Liver (tissue), 9 donors: ENCODE data around the gene PDE6B. TPM values are rescaled to one million over a fixed set of nuclear protein-coding genes. Genes with fewer than 3 reads are reported as not detected.

Experiments used
- DNase-seq: peaks from one replicate; pipeline ENCODE4 v3.0.0-alpha.2; 2017; ENCODE audit warnings: low spot score
- H3K27ac ChIP-seq, 2 donors: one replicate each; pipeline ENCODE4 v1.7.0; 2013; ENCODE audit warnings: inconsistent platforms in 2 of 2, low read length in 2 of 2, control low read depth in 1 of 2, low read depth in 1 of 2, mild to moderate bottlenecking in 1 of 2
- H3K27me3 ChIP-seq, 4 donors: one replicate each; pipeline versions ENCODE4 v1.6.1 to v1.7.0; 2013; ENCODE audit warnings: low read length in 3 of 4, inconsistent platforms in 1 of 4, mild to moderate bottlenecking in 1 of 4, moderate library complexity in 1 of 4; ENCODE audit not compliant: control insufficient read depth in 4 of 4, insufficient read depth in 4 of 4
- H3K36me3 ChIP-seq, 4 donors: one replicate each; pipeline versions ENCODE4 v1.6.1 to v1.7.0; 2013; ENCODE audit warnings: low read length in 3 of 4, mild to moderate bottlenecking in 3 of 4, low read depth in 1 of 4, moderate library complexity in 1 of 4; ENCODE audit not compliant: control insufficient read depth in 4 of 4, insufficient read depth in 3 of 4
- H3K4me1 ChIP-seq, 4 donors: one replicate each; pipeline versions ENCODE4 v1.6.1 to v1.7.0; 2013; ENCODE audit warnings: low read length in 3 of 4, mild to moderate bottlenecking in 3 of 4, moderate library complexity in 1 of 4; ENCODE audit not compliant: control insufficient read depth in 4 of 4, insufficient read depth in 4 of 4
- H3K4me3 ChIP-seq, 3 donors: one replicate each; pipeline versions ENCODE4 v1.6.1 to v1.7.0; 2013; ENCODE audit warnings: low read length in 3 of 3, control low read depth in 1 of 3, low read depth in 1 of 3, mild to moderate bottlenecking in 1 of 3
- H3K9ac ChIP-seq, 2 donors: one replicate each; pipeline ENCODE4 v1.7.0; 2013; ENCODE audit warnings: low read length in 2 of 2, mild to moderate bottlenecking in 2 of 2, moderate library complexity in 2 of 2, control low read depth in 1 of 2, low read depth in 1 of 2
- H3K9me3 ChIP-seq, 4 donors: one replicate each; pipeline versions ENCODE4 v1.6.1 to v1.7.0; 2013; ENCODE audit warnings: low read length in 3 of 4; ENCODE audit not compliant: control insufficient read depth in 4 of 4
- EGR1 ChIP-seq, 2 donors: IDR thresholded peaks; 2 replicates each; pipeline ENCODE4 v1.6.1; 2016 to 2018; ENCODE audit warnings: antibody characterized with exemption in 2 of 2, low read depth in 2 of 2
- FOXA1 ChIP-seq: IDR thresholded peaks from 2 replicates; pipeline ENCODE4 v1.6.1; 2016; ENCODE audit warnings: antibody characterized with exemption
- JUND ChIP-seq, 2 donors: IDR thresholded peaks; 2 replicates each; pipeline ENCODE4 v1.6.1; 2016; ENCODE audit warnings: antibody characterized with exemption in 2 of 2
- NR2F2 ChIP-seq: IDR thresholded peaks from 2 replicates; pipeline ENCODE4 v1.6.1; 2016; ENCODE audit warnings: antibody characterized with exemption
- RAD21 ChIP-seq, 2 donors: IDR thresholded peaks; 2 replicates each; pipeline ENCODE4 v1.6.1; 2016; ENCODE audit warnings: antibody characterized with exemption in 2 of 2, mild to moderate bottlenecking in 2 of 2
- SP1 ChIP-seq: IDR thresholded peaks from 2 replicates; pipeline ENCODE4 v1.6.1; 2018; ENCODE audit warnings: antibody characterized with exemption, mild to moderate bottlenecking
- TAF1 ChIP-seq: conservative IDR thresholded peaks from 2 replicates; pipeline ENCODE4 v1.6.1; 2016; ENCODE audit warnings: antibody characterized with exemption, mild to moderate bottlenecking
- YY1 ChIP-seq: IDR thresholded peaks from 2 replicates; pipeline ENCODE4 v1.6.1; 2016; ENCODE audit warnings: antibody characterized with exemption, mild to moderate bottlenecking
- WGBS: extraction: QIAGEN DNeasy Blood & Tissue Kit; methylation state at CpG from one replicate; pipeline ENCODE4 v1.1.7; 2013; 5-methylcytosine and 5-hydroxymethylcytosine counted together
- polyA plus RNA-seq, 2 donors: library from polyadenylated mRNA; stranded (reverse) in 1 of 2; unstranded in 1 of 2; fragments of 200-250 nt in 1 of 2; fragments of >200 nt in 1 of 2; fragmentation: Nextera tagmentation in 1 of 2; extraction: Ambion mirVana in 1 of 2; gene quantifications; one replicate each; pipeline versions ENCODE4 v1.2.1 to v1.2.3, GENCODE V29; 2013 to 2015
- total RNA-seq, 2 donors: library from RNA; depleted of rRNA; stranded (reverse); fragments of >200 nt; gene quantifications; one replicate each; pipeline ENCODE4 v1.2.3, GENCODE V29; 2014
- TF ChIP-seq, protein P1 (sequence below): IDR thresholded peaks from 2 replicates; pipeline ENCODE4 v1.6.1; 2016; ENCODE audit warnings: antibody characterized with exemption
- TF ChIP-seq, protein P2 (sequence below): IDR thresholded peaks from 2 replicates; pipeline ENCODE4 v1.6.1; 2016; ENCODE audit warnings: antibody characterized with exemption, mild to moderate bottlenecking
- TF ChIP-seq, protein P3 (sequence below): IDR thresholded peaks from 2 replicates; pipeline ENCODE4 v1.6.1; 2016; ENCODE audit warnings: antibody characterized with exemption
- donor health status: healthy.
- donor health status: healthy.
- donor health status: healthy.
- donor health status: healthy.
- donor health status: healthy.

Gene PDE6B
- total and polyA plus RNA-seq, 4 donors = 0.28 to 7.3 (median 0.49) TPM

DNA sequence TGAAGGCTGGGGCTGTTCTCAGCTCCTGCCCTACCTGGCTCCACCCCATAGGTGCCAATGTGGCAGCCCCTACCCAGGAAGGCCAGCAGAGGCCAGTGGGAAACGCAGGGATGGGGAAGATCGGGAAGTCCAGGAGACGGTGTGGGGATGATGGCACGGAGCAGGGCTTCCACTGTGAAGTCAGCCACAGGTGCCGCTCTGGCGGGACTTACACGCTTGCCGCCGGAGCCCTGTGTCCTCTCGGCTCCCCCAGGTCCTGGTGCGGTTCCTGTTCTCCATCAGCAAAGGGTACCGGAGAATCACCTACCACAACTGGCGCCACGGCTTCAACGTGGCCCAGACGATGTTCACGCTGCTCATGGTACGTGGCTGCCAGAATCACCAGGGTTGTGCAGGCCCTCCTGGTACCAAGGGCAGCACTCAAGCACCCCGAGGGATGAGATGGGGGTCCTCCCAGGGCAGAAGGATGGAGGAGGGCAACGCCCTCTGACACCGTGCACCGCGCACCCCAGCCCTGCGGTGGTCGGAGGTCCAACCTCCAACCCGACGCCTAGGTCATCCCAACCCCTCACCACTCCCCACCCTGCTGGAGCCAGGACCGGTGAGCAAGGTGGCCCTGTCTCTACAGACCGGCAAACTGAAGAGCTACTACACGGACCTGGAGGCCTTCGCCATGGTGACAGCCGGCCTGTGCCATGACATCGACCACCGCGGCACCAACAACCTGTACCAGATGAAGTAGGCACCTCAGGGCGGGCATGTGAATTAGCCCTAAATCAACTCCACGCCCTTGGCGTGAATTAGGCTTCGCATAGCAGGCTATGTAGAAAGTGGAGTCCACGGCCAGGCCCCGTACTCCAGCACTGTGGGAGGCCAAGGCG lies 36.7 kb downstream of the PDE6B start:
- no peak for DNase-seq
- Histone ChIP-seq H3K27me3 (no peaks in the 10 kb centered on the region), H3K4me3 (no peak overlapping the region), H3K9ac (no peak overlapping the region), H3K4me1 (no peaks in the 10 kb centered on the region), H3K36me3 (no peaks in the 10 kb centered on the region), H3K9me3 (no peaks in the 10 kb centered on the region), H3K27ac (no peak overlapping the region)
- TF ChIP-seq RAD21 (IDR thresholded peaks at IDR 0.05) = no peak
- TF ChIP-seq, protein P1, sequence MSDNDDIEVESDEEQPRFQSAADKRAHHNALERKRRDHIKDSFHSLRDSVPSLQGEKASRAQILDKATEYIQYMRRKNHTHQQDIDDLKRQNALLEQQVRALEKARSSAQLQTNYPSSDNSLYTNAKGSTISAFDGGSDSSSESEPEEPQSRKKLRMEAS = no peak
- TF ChIP-seq YY1 = no peak
- no peak for TF ChIP-seq TAF1
- no peak for TF ChIP-seq FOXA1
- no peak for TF ChIP-seq NR2F2
- WGBS = 96% methylated on average over 42 of the region's 42 CpGs

DNA sequence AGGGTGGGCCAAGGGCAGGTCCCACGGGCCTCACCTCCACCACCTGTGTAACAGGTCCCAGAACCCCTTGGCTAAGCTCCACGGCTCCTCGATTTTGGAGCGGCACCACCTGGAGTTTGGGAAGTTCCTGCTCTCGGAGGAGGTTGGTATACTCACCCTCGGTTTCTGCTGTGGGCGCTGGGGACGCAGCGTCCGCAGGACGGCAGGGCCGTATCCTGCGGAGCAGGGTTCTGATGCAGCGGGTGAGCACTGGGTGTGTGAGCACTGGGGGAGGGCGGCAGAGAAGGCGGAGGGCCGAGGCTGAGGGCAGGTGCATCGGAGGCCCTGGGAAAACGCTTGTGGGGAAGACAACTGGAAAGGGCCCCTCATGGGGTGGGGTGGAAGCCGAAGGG lies 37.7 kb downstream of the PDE6B start:
- WGBS = 50% methylated on average over 20 of the region's 20 CpGs
- no peak for DNase-seq
- no peaks in the 10 kb centered on the region for H3K36me3 ChIP-seq
- H3K9me3 ChIP-seq = no peaks in the 10 kb centered on the region
- H3K27ac ChIP-seq = no peak overlapping the region
- no peak overlapping the region for H3K9ac ChIP-seq
- no peak for TF ChIP-seq EGR1 (IDR thresholded peaks at IDR 0.05; ENCODE audit: low read depth in 2 of 2)
- no peak for TF ChIP-seq YY1
- no peak for TF ChIP-seq FOXA1
- TF ChIP-seq TAF1 = no peak
- TF ChIP-seq RAD21 (IDR thresholded peaks at IDR 0.05) = no peak
- TF ChIP-seq NR2F2 = no peak
- TF ChIP-seq, protein P2, sequence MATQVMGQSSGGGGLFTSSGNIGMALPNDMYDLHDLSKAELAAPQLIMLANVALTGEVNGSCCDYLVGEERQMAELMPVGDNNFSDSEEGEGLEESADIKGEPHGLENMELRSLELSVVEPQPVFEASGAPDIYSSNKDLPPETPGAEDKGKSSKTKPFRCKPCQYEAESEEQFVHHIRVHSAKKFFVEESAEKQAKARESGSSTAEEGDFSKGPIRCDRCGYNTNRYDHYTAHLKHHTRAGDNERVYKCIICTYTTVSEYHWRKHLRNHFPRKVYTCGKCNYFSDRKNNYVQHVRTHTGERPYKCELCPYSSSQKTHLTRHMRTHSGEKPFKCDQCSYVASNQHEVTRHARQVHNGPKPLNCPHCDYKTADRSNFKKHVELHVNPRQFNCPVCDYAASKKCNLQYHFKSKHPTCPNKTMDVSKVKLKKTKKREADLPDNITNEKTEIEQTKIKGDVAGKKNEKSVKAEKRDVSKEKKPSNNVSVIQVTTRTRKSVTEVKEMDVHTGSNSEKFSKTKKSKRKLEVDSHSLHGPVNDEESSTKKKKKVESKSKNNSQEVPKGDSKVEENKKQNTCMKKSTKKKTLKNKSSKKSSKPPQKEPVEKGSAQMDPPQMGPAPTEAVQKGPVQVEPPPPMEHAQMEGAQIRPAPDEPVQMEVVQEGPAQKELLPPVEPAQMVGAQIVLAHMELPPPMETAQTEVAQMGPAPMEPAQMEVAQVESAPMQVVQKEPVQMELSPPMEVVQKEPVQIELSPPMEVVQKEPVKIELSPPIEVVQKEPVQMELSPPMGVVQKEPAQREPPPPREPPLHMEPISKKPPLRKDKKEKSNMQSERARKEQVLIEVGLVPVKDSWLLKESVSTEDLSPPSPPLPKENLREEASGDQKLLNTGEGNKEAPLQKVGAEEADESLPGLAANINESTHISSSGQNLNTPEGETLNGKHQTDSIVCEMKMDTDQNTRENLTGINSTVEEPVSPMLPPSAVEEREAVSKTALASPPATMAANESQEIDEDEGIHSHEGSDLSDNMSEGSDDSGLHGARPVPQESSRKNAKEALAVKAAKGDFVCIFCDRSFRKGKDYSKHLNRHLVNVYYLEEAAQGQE = no peak
- no peak for TF ChIP-seq SP1
- no peaks in the 10 kb centered on the region for H3K4me1 ChIP-seq
- no peaks in the 10 kb centered on the region for H3K27me3 ChIP-seq
- peak overlapping the region in 1 of 3 donors; percentile 50 for H3K4me3 ChIP-seq

DNA sequence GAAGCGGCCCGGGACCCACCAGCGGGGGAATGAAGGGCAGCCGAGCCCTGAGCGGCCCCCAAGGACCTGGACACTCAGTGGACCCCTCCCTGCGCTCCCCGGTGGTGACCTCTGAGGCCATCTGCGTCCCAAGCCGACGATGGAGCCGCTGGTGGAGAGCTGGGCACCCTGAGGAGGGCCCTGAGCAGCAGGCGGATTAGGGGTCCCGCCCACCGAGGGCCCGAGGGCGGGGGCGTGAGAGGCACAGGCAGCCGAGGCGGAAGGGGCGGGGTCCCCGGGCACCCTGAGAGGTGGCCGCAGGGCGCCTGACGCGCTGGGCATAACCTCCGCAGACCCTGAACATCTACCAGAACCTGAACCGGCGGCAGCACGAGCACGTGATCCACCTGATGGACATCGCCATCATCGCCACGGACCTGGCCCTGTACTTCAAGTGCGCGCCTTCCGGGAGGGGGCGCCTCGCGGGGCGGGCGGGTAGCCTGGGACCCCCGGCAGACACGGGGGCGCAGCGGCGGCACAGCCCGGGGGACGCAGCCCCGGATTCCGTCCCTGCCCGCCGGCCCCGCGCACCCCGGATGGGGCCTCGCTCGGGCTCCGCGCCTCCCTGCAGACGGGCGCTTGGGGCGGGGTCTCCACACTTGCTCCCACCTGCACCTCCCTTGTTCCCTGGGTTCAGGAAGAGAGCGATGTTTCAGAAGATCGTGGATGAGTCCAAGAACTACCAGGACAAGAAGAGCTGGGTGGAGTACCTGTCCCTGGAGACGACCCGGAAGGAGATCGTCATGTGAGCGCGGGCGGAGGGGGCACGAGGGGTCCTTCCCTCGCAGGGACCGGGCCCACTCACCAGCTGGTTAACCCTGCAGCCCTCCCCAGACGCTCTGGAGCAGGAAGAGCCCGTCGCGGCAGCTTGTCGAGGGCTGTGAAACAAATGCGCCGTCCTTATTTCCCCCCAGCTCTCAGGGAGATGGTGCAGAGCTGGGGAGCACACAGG lies 38.4 kb downstream of the PDE6B start:
- Histone ChIP-seq H3K9ac (no peak overlapping the region), H3K27ac (no peak overlapping the region), H3K4me1 (no peaks in the 10 kb centered on the region), H3K36me3 (no peaks in the 10 kb centered on the region), H3K9me3 (no peaks in the 10 kb centered on the region), H3K27me3 (no peaks in the 10 kb centered on the region), H3K4me3 (peak overlapping the region in 2 of 3 donors; percentile 47 to 50)
- WGBS = 7% methylated on average over 80 of the region's 80 CpGs
- DNase-seq = peak; percentile 58
- TF ChIP-seq, protein P3, sequence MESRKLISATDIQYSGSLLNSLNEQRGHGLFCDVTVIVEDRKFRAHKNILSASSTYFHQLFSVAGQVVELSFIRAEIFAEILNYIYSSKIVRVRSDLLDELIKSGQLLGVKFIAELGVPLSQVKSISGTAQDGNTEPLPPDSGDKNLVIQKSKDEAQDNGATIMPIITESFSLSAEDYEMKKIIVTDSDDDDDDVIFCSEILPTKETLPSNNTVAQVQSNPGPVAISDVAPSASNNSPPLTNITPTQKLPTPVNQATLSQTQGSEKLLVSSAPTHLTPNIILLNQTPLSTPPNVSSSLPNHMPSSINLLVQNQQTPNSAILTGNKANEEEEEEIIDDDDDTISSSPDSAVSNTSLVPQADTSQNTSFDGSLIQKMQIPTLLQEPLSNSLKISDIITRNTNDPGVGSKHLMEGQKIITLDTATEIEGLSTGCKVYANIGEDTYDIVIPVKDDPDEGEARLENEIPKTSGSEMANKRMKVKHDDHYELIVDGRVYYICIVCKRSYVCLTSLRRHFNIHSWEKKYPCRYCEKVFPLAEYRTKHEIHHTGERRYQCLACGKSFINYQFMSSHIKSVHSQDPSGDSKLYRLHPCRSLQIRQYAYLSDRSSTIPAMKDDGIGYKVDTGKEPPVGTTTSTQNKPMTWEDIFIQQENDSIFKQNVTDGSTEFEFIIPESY = no peak
- TF ChIP-seq EGR1 (IDR thresholded peaks at IDR 0.05; ENCODE audit: low read depth in 2 of 2) (no peak), JUND (IDR thresholded peaks at IDR 0.05) (no peak)
- TF ChIP-seq, protein P1 = no peak
